Esophagus squamous epithelium (tissue), 4 donors: Measurements from ENCODE around the gene SYT17.

Experiments used
- CTCF ChIP-seq, 6 experiments: fragments of 450-650 bp in 4 of 6; fragments of 200-600 bp in 2 of 6; sonication (generic) in 2 of 6; IDR thresholded peaks; one replicate each; pipeline ENCODE4 v1.5.1; 2016 to 2019; ENCODE audit warnings: antibody characterized with exemption in 6 of 6, mild to moderate bottlenecking in 4 of 6, moderate library complexity in 4 of 6
- POLR2A ChIP-seq, 4 donors: fragments of 450-650 bp; IDR thresholded peaks; one replicate each; pipeline ENCODE4 v1.6.1; 2017; ENCODE audit warnings: antibody characterized with exemption in 4 of 4, mild to moderate bottlenecking in 4 of 4, moderate library complexity in 3 of 4

GRCh38 chr16:19238406-19238805 lies 70.4 kb downstream of the SYT17 start:
- TF ChIP-seq CTCF (IDR thresholded peaks at IDR 0.05) (no peak), POLR2A (IDR thresholded peaks at IDR 0.05) (no peak)
